Gastroesophageal sphincter (tissue), 3 donors: ENCODE data around the gene MPPED1.

Experiments used
- POLR2A ChIP-seq, 2 donors: fragments of 450-650 bp; IDR thresholded peaks; one replicate each; pipeline ENCODE4 v1.6.1; 2017; ENCODE audit warnings: antibody characterized with exemption in 2 of 2, mild to moderate bottlenecking in 2 of 2, moderate library complexity in 1 of 2
- TF ChIP-seq, protein P1 (sequence below), 4 experiments: fragments of 200-600 bp in 2 of 4; fragments of 450-650 bp in 2 of 4; sonication (generic) in 1 of 4; IDR thresholded peaks; one replicate each; pipeline ENCODE4 v1.5.1; 2017 to 2019; ENCODE audit warnings: antibody characterized with exemption in 4 of 4, mild to moderate bottlenecking in 2 of 4, moderate library complexity in 2 of 4

DNA sequence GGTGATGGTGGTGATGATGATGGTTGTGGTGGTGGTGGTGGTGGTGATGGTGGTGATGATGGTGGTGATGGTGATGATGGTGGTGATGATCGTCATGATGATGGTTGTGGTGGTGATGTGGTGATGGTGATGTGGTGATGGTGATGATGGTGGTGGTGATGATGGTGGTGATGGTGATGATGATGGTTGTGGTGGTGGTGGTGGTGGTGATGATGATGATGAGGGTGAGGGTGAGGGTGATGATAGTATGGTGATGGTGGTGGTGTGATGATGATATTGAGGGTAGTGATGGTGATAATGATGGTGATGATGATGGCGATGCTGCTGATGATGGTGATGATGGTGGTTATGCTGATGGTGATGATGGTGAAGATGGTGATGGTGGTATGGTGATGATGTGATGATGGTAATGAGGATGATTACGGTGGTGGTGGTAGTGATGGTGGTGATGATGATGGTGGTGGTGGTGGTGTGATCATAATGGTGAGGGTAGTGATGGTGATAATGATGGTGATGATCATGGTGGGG, 63.8 kb downstream of the MPPED1 start:
- TF ChIP-seq, protein P1, sequence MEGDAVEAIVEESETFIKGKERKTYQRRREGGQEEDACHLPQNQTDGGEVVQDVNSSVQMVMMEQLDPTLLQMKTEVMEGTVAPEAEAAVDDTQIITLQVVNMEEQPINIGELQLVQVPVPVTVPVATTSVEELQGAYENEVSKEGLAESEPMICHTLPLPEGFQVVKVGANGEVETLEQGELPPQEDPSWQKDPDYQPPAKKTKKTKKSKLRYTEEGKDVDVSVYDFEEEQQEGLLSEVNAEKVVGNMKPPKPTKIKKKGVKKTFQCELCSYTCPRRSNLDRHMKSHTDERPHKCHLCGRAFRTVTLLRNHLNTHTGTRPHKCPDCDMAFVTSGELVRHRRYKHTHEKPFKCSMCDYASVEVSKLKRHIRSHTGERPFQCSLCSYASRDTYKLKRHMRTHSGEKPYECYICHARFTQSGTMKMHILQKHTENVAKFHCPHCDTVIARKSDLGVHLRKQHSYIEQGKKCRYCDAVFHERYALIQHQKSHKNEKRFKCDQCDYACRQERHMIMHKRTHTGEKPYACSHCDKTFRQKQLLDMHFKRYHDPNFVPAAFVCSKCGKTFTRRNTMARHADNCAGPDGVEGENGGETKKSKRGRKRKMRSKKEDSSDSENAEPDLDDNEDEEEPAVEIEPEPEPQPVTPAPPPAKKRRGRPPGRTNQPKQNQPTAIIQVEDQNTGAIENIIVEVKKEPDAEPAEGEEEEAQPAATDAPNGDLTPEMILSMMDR (IDR thresholded peaks at IDR 0.05), result no peak
- TF ChIP-seq POLR2A (IDR thresholded peaks at IDR 0.05), result no peak
